ENCODE results near the gene SERPINA3.
A peak's percentile ranks its signal among the peaks of the same experiment; 100 is the strongest.
"Not testable (repeated sequence)": the region's sequence is repeated elsewhere in the genome, so short reads cannot be mapped to it uniquely, and the experiment has no call there.

Gene SERPINA3

DNA sequence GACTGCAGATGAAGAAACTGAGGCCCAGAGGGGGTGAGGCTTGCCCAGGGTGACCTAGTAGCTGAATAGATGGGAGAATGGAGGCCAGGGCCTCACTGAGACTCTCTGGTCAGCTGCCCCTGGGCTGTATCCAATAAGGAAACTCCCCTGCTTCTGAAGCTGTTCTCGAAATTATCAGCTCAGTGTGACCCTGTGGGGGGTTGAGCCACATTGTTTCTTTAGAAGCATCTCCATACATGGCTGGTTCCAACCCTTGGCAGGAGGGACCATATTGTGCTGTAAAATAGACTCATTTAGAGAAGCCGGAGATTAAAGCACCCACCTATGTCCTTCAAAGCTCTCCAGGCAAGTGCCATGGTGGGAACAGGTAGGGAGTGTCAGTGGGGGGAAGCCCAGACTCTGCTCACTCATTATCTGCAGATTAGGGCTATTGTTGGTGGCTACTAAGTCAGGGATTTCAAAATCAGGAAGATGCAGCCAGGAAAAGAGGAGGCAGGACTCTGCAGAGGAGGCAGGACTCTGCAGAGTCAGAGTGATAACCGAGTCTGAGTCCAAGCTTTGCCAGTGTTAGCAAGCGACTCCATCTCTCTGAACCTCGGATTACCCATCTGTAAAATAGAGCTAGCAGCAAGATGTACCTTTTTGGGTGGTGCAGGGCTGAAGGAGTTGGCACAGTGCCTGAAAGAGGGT is 27.5 kb upstream of the SERPINA3 start:
- no peak for FAIRE-seq
- no peak for DNase-seq (ENCODE audit: low spot score)

DNA sequence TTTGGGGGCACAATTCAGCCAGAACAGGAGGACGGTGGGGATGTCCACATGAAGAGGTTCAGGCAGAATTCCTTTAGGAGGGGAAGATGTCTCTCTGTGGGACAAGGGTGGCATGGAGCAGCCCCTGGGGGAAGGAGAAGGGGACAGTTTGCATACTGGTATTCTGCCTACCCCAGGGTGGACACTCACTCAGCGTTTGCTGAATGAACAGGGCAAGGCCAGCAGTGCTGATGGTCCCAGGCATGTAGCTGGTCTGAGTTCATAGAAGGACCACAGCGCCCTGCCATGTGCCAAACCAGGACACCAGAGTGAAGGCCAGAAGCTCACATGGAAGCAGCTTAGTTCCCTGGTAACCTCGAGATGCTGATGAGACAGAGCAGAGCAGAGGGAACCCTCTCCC is 25.6 kb upstream of the SERPINA3 start:
- FAIRE-seq (no peak), DNase-seq (ENCODE audit: low spot score) (no peak)

DNA sequence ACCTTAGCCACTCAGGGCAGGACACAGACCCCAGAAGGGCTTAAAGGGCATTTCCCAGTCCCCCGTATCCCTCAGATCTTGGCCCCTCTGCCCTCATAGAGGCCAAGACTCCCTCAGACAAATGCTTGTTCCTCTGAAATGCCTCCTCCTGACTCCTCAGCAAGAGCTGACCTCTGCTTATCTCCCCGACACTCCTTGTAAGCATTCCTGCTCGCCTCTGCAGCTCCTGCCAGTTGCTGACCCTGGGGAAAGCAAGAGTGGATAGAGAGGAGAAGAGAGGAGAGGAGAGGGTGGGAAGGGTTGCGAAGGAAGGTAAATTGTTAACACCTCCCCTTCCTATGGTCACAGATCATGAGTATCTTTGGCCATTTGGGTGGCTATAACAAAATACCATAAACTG is 23.9 kb upstream of the SERPINA3 start:
- FAIRE-seq, result no peak
- DNase-seq (ENCODE audit: low spot score), result no peak

DNA sequence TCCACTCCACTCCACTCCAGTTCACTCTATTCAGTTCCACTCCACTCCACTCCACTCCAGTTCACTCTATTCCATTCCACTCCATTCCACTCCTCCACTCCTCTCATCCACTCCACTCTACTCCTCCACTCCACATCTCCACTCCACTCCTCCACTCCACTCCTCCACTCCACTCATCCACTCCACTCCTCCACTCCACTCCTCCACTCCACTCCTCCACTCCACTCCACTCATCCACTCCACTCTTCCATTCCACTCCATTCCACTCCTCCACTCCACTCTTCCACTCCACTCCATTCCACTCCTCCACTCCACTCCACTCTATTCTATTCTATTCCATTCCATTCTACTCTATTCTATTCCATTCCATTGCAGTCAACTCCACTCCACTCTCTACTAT is 21.1 kb upstream of the SERPINA3 start:
- DNase-seq (ENCODE audit: low spot score) (no peak), FAIRE-seq (no peak)

DNA sequence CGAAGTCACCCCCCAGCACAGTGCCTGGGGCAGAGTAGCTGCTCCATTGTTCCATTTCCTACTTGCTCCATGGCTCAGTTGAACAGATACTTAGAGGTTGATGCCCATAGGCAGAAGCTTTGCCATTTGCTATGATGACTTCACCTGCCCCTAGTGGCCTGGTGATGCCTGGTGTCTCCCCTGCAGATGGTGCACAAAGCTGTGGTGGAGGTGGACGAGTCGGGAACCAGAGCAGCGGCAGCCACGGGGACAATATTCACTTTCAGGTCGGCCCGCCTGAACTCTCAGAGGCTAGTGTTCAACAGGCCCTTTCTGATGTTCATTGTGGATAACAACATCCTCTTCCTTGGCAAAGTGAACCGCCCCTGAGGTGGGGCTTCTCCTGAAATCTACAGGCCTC is 20.3 kb upstream of the SERPINA3 start:
- FAIRE-seq (no peak), DNase-seq (ENCODE audit: low spot score) (no peak)

DNA sequence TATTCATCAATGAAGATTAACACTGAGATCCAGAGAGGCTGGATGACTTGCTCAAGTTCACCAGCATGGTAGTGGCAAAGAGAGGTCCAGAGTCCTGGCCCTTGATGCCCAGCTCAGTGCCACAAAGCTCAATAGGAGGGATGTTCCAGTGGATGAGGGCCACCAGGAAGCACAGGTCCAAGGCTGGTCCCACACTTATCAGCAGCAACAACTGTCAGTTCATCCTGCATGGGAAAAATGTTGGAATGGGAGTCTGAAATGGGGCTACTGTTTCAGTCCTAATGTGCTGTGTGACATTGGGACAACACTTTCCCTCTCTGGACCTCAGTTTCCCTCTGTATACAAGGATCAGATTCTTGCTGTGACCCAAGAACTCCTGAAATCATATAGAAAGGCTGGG is 19.7 kb upstream of the SERPINA3 start:
- DNase-seq (ENCODE audit: low spot score) (no peak), FAIRE-seq (no peak)

DNA sequence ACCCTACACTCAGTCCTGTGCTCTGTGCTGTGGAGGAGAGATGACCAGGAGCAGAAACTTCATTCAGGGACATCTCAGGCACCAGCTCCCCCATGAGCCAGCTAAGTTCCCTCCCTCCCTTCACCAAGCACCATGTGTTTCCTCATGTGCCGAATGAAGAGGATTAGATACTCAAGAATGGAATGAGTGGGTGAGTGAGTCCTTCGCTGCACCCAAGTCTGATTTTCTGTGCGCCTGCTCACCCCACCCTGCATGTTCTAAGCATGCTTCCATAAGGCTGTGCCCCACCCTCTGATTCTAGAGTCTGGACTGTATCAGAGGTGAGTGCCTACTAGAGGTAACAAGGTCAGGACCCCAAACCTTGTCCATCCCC is 18.8 kb upstream of the SERPINA3 start:
- DNase-seq (ENCODE audit: low spot score) (no peak), FAIRE-seq (no peak)

DNA sequence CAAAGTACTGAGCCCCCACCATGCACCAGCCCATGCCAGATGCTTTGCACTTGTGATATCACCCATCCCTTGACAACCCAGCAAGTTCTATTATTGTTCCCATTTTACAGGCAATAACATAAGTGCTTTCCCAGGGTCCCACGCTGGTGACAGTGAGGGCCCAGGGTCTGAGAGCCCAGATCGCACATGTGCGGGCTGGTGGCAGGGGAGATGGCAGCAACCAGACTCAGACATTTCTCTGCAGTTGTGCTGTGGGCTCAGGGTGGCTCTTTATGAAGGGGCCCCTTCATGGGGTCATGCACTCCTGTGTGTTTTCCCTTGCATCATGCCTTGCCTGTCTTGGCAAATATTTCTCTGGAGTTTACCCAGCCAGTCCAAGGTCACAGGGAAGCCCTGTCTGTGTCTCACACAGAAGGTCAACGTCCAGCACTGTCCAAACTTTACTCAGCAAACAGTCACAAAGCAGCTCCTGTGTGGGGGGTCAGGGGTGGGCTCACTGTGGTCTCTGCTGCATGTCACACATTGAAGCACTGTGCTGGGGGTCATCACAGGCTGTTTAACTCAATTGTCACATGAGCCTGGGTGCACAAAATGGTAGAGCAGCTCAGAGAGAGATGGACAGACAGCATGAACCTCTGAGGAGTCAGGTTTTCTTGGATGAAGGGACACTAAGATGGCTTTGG is 18.3 kb upstream of the SERPINA3 start:
- FAIRE-seq (no peak), DNase-seq (ENCODE audit: low spot score) (no peak)

DNA sequence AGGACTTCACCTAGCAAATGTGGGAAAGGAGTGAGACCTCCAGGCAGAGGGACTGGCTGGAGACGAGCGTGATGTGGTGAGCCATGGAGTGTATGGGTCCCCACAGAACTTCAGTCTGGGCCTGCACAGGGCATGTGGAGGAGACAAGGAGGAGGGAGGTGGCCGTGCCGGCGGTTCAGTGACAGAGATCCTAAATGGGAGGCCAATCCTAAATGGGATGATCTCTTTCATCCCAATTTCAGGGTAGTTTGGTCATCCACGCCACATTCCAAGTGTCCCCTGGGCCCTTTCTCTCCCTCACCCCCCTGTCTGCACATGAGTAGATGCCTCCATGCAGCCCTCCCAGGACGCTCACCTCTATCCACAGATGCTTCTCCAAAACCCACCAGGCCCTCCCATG is 17.8 kb upstream of the SERPINA3 start:
- FAIRE-seq, result no peak
- no peak for DNase-seq (ENCODE audit: low spot score)

DNA sequence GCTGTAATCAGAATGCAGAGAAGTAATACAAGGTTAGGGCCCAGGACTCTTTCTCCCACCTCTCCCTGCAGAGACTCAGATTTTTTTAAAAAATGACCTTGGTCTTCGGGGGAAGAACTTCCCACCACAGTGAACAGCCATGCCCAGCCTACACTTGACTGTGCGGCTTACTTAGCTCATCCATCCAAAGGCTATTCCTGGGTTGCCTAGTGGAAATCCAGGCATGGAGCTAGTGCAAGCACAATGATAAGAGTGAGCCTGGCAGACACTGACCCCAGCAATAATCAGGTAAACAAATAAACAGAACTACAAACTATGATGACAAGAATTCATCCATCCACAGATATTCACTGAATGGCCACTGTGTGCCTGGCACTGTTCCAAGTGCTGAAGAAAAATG is 16.3 kb upstream of the SERPINA3 start:
- FAIRE-seq (no peak), DNase-seq (ENCODE audit: low spot score) (no peak)

DNA sequence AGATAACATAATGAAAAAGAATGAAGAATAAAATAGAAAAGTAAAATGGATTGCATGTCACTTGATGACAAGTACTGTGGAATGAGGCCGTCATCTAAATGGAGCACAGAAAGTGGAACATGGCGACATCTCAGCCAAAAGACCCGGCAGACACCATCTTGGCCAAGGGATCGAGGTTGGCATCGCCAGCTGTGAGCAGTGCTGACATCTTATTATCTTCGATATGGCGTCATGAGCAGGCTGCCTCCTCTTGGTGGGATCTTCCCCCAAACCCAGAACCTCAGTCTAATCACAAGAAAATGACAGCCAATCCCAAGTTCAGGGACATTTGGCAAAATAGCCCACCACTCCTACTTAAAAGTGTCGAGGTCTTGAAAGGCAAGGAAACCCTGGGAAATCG is 15.8 kb upstream of the SERPINA3 start:
- no peak for FAIRE-seq
- no peak for DNase-seq (ENCODE audit: low spot score)

DNA sequence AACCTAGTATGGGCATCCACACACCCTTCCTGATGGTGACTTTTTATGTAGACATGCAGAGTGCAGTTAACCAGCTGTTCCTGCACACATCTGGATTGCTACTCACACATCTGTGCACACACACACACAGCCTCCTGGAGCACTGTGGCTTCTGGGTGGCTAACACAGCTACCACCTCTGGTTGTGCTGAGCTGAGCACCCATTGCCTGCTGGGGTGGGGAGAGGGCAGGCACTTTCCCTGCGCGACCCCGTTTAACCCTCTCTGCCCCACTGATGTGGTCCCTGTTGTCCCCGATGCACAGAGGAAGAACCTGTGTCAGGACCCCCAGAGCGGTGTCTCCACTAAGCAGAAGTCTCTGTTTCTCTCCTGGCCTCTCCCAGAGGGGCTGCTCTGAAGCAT is 14.4 kb upstream of the SERPINA3 start:
- no peak for FAIRE-seq
- no peak for DNase-seq (ENCODE audit: low spot score)

DNA sequence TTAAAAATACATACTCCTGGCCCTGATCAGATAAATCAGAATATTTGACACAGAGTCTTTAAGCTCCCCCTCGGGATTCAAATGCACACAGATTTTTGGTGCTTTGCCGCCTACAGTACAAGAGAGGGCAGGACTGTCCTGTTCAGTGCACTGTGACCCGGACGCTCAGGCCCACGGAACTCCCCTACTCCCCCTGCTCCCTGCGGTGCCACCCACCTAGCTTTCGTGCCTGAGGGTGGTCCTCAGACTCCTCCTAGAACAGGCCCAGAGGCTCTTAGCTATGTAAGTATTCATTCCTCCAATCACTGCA is 13.7 kb upstream of the SERPINA3 start:
- FAIRE-seq, result no peak
- DNase-seq (ENCODE audit: low spot score), result no peak

DNA sequence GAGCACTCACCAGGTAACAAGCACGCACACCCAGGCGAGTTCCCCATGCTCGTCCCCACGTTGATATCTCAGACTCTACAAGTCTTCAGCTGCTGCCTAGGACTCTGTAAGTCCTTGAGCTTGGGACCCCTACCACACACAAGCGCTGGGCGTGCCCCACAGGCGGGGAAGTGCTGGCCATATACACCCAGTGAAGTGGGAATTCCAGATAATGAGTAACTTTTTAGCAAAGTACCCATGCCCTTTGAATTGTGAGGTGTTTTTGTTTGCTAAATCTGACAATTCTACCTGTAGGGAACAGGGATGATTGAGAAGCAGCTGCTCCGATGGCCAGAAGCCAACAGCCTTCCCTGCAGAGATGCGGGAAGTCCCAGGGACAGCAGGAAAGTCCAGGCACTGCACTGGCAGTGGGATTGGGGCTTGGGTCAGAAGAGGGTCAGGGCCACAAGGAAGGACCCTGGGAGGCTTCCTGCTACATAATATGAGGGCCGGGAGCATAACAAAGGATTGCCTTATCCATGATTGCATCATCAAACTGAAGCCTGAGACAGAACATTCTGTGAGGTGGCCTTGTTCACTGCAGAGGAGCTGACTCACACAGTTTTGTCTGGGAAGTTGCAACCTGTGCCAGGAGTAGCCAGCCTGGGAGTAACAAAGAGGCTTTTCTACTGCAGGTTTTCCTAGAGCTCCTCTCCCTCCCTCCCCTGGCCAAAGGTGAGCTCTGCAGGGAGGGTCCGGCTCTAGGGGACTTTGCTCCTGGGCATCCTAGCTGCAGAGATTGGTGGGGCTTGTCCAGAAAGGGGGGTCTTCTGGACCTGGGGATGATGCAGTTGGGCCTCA is 13.2 kb upstream of the SERPINA3 start:
- peak; percentile 93 for DNase-seq (ENCODE audit: low spot score)
- FAIRE-seq, result peak; percentile 85

DNA sequence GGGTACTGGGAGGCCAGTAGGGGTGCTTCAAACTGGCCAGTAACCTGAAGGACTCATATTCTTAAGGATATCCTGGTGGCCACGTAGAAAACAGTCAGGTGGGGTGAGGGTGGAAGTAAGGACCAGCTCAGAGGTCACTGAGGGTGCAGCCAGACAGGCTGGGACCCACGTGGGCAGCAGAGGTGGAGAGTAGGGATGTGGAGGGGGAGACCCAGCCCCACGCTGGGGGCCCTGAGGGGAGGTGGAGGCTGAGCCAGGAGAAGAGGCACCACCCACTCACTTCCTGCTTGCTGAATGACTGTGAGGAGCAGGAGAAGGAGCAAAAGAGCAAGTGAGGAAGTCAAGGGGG is 12.6 kb upstream of the SERPINA3 start:
- FAIRE-seq, result no peak

DNA sequence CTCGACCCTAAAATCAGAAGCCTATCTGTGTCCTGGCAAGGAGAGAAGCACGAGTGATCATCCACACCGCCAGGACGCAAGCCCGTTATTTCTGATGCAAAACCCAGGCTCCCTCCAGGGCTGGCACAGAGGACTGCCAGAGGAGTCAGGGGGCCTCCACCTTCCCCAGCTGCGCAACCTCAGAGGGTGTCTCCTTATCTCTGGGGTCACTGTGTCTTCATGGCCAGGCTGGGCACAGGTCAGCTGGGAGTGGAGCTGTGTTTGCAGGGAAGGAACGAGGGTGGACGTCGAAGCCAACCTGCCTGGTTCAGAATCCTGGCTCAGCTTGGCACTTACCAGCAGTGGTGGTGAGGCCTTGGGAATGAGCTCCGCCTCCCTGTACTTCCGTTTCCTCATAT is 12.0 kb upstream of the SERPINA3 start:
- FAIRE-seq (no peak), DNase-seq (ENCODE audit: low spot score) (no peak)

More for the DNA sequence above, 12.6 kb upstream of the SERPINA3 start:
- peak; percentile 41 for DNase-seq (ENCODE audit: low spot score)

DNA sequence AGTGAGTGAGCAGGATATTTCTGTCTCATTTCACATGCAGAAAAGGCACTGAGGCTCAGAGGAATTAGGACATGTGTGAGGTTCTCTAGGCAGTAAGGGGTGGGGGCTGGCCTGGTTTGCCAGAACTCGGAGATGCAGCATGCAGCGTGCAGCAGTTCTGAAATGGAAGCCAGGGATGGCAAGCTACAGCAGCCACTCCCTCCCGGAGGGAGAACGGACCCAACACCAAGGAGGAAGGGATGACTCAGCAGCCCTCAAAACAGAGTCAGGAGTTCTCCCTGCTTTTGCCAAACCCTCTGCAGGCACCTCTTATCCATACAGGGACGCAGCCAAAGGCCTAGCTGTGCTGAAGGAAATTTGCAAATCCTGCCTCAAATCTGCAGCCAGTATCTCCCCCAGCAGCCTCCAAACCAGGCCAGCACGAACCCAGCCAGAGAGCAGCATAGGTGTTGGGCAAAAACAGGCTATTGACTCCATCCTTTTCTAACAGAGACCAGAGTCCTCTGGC is 10.3 kb upstream of the SERPINA3 start:
- DNase-seq (ENCODE audit: low spot score), result peak; percentile 31
- no peak for FAIRE-seq

DNA sequence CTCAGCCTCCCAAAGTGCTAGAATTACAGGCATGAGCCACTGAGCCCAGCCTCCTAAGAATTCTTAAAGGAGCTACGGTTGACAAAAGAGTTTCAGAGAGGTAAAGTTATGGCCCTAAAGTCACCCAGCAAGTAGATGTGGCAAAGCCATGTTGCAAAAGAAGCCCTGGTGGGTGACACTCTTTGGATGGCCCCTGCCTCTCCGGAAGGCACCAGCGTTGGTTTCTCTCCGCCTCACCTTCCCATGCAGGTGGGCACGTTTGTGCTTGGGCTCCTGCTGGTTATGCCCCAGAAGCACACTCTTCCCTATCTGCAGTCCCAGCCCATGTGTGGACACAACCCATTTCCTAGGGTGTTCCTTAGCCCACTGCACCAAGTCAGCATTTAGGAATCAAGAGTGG is 9.5 kb upstream of the SERPINA3 start:
- DNase-seq (ENCODE audit: low spot score), result no peak
- FAIRE-seq, result no peak

DNA sequence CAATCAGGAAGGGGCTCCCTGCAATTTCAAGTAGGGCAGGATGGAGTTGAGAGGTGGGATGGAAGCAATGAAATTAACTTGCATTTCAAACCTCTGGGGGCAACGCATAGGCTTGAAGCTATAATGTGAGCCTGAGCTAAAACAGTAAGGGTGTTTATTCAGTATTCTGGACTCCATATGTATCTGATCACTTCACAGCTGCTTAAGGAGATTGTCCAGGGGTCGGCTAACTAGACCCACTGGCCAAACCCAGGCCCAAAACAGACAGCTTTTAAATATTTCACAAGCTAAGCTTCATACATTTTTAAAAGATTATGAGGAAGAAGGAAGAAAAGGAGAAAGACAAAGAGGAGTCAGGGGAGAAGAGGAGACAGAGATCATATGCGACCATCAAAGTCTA is 6.8 kb upstream of the SERPINA3 start:
- DNase-seq (ENCODE audit: low spot score) (no peak), FAIRE-seq (no peak)

DNA sequence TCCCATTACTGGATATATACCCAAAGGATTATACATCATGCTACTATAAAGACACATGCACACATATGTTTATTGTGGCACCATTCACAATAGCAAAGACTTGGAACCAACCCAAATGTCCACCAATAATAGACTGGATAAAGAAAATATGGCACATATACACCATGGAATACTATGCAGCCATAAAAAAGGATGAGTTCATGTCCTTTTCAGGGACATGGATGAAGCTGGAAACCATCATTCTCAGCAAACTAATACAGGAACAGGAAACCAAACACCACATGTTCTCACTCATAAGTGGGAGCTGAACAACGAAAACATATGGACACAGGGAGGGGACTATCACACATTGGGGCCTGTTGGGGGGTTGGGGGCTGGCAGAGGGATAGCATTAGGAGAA is 3.2 kb upstream of the SERPINA3 start:
- FAIRE-seq; DNase-seq (ENCODE audit: low spot score): not testable (repeated sequence)

DNA sequence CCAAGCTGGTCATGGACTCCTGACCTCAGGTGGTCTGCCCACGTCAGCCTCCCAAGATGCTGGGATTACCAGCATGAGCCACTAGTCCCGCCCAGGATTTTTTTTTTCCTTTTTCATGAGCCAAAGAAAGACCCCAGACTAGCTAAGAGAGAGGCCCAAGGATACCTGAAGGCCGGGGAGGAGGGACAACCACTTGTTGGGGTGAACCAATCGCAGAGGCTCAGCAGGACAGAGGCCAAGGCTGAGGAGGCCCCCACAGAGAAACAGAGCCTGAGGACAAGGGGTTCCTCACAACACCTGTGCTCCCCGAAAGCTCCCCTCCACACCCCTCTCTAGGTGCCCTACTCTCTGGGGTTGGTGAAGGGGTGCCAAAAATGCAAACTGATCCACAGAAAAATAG is 1.0 kb upstream of the SERPINA3 start:
- FAIRE-seq, result no peak

More for the DNA sequence above, 1.0 kb upstream of the SERPINA3 start:
- DNase-seq (ENCODE audit: low spot score), result no peak
